Ovary (tissue), 3 donors: ENCODE data around the gene PTPRJ.

ENCODE experiments used
- CTCF ChIP-seq, 3 donors: fragments of 450-650 bp in 2 of 3; fragments of 200-600 bp in 1 of 3; IDR thresholded peaks; one replicate each; pipeline versions ENCODE4 v1.5.1 to v1.8.0; 2016 to 2022; ENCODE audit warnings: antibody characterized with exemption in 3 of 3, mild to moderate bottlenecking in 1 of 3
- EP300 ChIP-seq: sonication (generic); formaldehyde crosslinking; IDR thresholded peaks from one replicate; pipeline ENCODE4 v1.6.1; 2017; ENCODE audit warnings: antibody characterized with exemption
- POLR2A ChIP-seq: fragments of 450-650 bp; IDR thresholded peaks from one replicate; pipeline ENCODE4 v1.6.1; 2017; ENCODE audit warnings: antibody characterized with exemption, mild to moderate bottlenecking, moderate library complexity
- donor health status: DM: no; HTN: no; CAD: no.

- no peak for TF ChIP-seq CTCF (IDR thresholded peaks at IDR 0.05)
- TF ChIP-seq EP300: no peak
- TF ChIP-seq POLR2A: no peak
Measured at GRCh38 chr11:48164836-48165235, 184.5 kb downstream of the PTPRJ start.
